Endometrial microvascular endothelial cells (primary cell): ENCODE data around the gene DHTKD1. TPM values are rescaled to one million over a fixed set of nuclear protein-coding genes. Genes with fewer than 3 reads are reported as not detected.
"Not testable (repeated sequence)": the region's sequence is repeated elsewhere in the genome, so short reads cannot be mapped to it uniquely, and the experiment has no call there.

Experiments
- in situ Hi-C: cut with HindIII; loops from 2 replicates; pipeline ENCODE4 v1.10.0; 2017; ENCODE audit warnings: low sequenced_read_pairs, low pct_unique_long_range_greater_than_20kb; ENCODE audit errors: inconsistent ontology term
- total RNA-seq: library from RNA; depleted of rRNA; stranded (reverse); fragments of >200 nt; gene quantifications from one replicate; pipeline ENCODE4 v1.2.3, GENCODE V29; 2015; ENCODE audit errors: inconsistent ontology term

Gene DHTKD1
- total RNA-seq, 1 donor from 2014 or later: 11.1 TPM

DNA sequence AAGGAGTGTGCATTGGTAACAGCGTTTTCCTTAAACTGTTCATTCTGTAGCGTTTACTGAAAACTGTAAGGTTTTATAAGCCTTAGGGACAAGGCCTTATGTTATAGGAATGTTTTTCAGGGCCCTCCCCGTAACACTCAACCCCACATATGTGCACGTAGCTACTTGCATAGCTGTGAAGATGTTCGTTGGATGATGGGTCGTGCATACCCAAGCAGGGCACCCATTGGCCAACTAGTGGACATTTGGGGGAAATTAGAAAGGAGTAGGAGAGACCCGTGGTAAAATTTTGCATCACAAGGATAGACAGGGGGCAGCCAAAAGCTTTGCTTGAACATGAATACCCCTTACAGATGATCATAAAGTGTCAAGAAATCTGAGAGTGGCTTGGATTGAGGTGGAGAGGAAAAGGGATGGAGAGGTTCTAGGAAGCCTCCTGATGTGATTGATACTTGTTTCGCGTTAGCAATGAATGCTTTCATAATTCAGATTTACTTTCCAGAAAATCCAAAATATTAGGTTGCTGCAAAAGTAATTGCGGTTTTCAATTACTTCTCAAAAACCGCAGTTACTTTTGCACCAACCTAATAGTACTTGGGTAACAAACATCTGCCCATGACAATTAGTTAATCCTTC, 61.6 kb downstream of the DHTKD1 start:
- in situ Hi-C loops: no loop called here

DNA sequence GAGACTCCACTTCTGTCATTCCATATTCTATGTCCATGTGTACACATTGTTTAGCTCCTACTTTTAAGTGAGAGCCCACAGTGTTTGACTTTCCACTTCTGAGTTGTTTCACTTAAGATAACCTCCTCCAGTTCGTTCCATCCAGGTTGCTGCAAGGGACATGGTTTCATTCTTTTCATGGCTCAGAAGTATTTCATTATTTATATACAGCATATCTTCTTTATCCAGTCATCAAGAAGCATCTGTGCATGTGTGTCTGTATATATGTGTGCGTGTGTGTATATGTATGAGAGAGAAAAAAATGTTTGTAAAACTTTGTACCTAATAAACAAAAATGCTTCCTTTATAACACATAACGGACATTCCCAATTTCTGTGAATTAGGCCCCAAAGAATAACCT, 66.9 kb downstream of the DHTKD1 start:
- in situ Hi-C loops: no loop called here

DNA sequence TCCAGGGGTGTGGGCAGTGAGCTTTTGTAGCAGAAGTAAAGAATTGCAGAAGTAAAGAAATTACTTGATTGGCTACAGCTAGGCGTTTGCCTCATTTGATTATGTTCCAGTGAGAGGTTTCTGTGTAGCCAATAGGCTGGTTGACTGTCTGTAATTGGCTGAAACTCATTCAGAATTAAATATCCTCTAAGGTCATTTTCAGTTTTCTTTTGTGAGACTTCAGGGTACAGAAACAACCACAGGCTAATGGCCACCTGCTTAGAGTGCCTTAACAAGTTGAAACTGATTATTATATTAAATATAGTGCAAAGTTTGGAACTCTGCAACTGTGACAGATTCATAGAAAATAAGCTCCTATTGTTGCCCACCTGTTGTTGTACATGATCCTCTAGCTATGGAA, 71.3 kb downstream of the DHTKD1 start:
- in situ Hi-C loops: no loop called here

DNA sequence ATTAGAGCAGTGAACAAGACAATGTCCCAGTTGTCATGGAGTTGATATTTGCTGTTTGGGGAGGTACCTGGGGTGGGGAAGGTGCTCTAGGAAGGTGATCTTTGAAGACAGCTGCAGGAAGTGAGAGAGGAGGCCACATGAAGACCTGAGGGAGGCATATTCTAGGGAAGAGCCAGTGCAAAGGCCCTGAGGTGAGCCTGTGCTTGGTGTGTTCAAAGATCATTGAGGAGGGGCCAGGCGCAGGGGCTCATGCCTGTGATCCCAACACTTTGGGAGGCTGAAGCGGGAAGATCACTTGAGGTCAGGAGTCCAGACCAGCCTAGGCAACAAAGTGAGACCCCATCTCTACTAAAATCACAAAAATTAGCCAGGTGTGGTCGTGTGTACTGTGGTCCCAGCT, 75.8 kb downstream of the DHTKD1 start:
- in situ Hi-C loops: no loop called here

DNA sequence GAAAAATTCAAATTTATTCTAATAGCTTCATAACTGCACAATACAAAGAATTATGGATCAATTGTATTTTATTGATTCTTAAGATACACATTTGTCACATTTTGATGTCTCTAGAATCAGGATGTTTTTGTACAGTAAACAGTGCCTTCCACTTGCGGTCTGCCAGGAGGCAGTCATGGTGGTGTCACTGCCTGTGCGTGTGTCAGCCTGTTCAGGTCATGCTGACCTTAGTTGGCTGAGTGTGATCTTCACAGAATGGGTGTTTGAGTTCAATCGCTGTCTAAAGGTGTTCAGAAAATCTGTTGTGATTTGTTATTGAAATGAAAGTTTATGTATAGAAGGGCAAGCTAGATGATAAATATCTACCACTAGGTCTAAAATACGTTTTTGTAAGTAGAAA, 81.4 kb downstream of the DHTKD1 start:
- in situ Hi-C loops: no loop called here

DNA sequence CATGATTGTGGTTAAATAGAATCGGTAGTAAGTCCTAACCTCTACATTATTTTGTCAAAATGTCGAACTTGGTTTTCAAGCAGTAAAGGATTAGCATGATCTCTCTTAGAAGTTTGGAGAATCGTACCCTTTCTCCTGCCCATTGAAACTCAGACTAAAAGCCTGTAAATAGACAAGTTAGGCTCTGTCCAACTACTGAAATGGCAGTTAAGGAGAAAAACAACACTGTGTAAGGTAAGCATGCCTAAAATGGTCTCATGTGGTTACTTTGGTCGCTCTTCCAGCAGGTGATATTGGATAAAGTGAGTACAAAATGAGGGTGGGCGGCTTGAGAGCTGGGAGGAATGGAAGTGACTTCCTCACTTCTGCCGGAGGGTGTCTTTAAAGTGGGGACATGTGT, 85.8 kb downstream of the DHTKD1 start:
- in situ Hi-C loops: no loop called here

DNA sequence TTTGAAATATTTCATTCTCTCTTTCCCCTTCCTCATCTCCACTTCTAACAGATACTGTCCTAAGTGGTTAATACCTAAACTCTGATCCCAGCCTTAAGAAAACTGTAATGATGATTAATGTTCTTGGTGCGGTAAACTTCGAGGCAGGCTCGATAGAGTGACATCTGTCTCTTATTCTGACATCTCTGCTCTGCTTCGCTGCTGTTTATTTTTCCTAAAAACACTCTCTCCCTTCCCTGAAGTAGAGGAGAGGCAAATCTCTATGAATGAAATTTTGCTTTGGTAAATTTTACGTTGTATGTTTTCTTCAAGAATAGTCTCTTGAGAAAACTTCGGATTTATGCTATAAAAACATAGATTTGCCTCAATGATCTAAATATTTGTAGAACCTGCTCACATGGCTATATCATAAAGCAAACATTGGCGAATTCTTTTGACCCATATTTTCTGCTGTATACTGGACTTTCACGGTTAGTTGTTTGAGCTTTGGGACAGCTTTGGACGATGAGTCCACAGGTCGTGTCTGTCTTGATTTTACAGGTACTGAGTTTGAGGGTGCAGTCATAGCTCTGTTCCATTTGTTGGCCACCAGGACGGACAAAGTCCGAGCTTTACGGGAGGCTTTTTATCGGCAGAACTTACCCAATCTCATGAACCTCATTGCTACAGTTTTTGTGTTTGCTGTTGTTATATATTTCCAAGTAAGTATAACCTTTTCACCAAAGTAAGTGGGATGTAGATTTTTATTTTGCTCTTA, 87.8 kb downstream of the DHTKD1 start:
- in situ Hi-C loops: no loop called here

DNA sequence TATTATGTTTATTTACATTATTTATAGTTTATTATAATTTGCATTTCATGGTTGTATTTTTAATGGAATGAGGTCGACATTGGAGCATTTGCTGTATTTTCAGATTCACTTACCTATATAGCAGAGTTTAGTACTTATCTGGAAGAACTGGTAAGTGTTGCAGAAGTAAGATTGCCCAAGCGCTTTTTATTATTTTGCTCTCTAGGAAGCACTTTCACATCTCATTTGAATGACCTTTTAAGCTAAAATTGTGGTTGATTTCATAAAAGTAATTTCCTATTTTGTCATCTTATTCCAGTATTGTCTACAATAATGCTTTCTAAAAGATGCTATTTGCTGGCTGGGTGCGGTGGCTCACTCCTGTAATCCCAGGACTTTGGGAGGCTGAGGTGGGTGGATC, 89.4 kb downstream of the DHTKD1 start:
- in situ Hi-C loops: no loop called here

DNA sequence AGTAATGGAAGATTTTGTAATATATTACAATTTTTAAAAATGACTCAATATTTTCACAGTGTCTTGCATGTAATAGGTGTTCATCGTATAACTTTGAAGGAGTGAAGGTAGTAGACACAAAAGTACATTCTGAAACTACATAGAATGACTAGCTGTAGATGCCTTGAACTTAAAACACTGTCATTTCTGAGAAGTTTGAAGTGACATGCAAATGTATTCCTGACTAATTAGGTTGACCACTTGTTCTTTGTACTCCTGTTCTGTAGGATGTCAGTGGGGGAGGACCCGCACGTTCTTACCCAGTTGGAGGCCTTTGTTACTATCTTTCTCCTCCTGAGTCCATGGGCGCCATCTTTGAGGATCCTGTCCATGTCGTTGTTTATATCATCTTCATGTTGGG, 91.9 kb downstream of the DHTKD1 start:
- in situ Hi-C loops: no loop called here

DNA sequence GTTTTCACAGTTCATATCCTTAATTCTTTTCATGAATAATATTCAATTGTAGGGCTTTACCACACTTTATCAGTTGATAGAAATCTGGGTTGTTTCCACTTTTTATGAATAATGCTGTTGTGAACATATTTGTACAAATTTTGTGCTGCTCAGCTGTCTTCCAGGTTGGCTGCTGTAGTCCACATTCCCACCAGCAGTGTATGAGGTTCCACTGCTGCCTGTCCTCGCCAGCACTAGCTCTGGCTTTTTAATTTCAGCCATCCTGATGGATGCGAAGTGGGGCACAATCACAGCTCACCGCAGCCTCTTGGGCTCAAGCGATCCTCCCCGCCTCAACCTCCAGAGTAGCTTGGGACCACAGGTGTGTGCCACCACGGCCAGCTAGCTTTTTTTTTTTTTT, 94.2 kb downstream of the DHTKD1 start:
- in situ Hi-C loops: no loop called here

DNA sequence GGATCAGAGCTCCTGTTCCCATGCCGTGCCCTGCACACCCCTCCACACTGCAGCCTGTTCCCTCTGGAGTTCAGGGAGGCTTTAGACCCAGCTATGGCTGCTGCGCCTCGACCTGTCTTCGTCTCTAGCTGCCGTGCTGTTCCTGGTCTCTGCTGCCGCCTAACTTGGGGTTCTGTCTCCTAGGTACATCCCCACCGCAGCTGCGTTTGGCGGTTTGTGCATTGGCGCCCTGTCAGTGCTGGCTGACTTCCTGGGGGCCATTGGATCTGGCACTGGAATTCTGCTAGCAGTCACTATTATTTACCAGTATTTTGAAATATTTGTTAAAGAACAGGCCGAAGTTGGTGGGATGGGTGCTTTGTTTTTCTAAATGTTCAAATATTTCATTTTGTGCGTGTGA, 95.3 kb downstream of the DHTKD1 start:
- in situ Hi-C loops: no loop called here

DNA sequence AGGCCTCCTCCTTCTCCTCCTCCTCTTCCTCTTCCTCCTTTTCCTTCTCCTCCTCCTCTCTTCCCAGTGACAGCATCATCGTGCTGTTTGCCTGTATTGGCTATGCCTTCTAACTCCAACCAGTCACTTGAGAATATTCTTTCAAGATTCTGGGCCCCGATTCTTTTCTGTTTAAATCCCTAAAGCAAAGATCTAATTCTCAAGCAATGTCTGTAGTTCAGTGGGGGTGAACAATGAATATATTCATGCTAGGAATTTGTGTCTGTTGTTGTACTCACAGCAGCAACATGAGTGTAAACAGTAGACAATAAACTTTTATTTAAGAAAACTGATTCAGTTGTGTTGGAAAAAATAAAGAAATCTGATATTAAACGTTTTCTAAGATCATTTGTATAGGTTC, 96.3 kb downstream of the DHTKD1 start:
- in situ Hi-C loops: no loop called here

DNA sequence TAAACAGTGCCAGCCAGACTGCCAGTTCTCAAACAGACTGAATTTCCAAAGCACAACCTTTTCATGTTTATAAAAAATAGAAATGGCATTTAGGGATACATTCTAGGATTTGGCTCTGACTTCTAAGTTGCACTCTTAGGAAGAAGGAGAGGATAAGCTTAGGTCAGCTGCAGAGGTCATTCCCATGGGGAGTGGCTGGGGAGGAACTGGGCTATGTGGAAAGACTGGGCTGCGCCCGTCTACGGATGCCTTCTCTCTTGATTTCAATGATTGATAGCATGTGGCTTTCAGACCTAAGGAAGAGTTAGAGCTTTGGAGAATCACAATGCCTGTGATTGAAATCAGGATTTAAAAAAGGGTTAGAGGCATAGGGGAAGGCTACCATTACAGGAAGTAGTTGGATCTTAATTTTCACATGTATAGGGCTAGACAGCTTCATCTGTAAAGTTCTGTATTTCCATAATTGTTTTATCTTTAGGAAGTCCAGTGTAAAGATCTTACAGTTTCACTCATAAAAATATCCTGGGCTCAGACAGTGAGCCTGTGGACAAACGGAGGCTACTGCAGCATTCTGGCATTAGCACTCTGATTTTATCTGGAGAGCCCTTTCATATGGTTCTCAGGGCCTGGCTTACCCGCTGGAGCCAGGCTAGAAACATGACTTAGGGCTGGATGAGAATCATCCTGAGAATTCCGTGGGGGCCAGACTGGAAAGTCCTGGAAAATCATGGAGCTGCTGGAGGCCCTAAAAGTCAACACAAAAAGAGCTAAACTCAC, 97.4 kb downstream of the DHTKD1 start:
- in situ Hi-C loops: no loop called here

DNA sequence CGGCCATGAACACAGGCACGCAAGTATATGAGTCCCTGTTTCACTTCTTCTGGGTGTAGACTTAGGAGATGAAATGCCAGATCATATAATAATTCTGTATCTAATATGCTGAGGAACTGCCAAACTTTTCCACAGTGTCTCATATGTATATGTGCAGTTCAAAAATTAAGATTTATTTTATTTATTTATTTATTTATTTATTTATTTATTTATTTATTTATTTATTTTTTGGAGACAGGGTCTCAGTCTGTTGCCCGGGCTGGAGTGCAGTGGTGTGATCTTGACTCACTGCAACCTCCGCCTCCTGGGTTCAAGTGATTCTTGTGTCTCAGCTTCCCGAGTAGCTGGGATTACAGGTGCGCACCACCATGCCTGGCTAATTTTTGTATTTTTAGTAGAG, 102.8 kb downstream of the DHTKD1 start:
- in situ Hi-C loops: not testable (repeated sequence)

Other genes starting within 250 kb of the DHTKD1 start
- gene PROSER2, start 245.6 kb upstream of the DHTKD1 start, total RNA-seq: 15.2 TPM
- 16.9 TPM for gene UPF2, start 26.1 kb upstream of the DHTKD1 start, total RNA-seq
- gene SEC61A2, start 60.7 kb downstream of the DHTKD1 start, total RNA-seq: 7.4 TPM
- 91.2 TPM for gene NUDT5, start 126.9 kb downstream of the DHTKD1 start, total RNA-seq
- 179 TPM for gene CDC123, start 127.2 kb downstream of the DHTKD1 start, total RNA-seq